ENCODE data around the gene ARHGAP15.
A peak's percentile ranks its signal among the peaks of the same experiment; 100 is the strongest.

ARHGAP15 gene

GRCh38 chr2:143684551-143685320, 555.5 kb downstream of the ARHGAP15 start:
- H3K4me3 ChIP-seq (ENCODE audit: low read length): no peak overlapping the region
- no peak overlapping the region for H3K4me2 ChIP-seq (ENCODE audit: low read length)
- no peaks in the 10 kb centered on the region for H3K27me3 ChIP-seq (ENCODE audit: control insufficient read depth, low read length)
- no peak overlapping the region for H3K27ac ChIP-seq (ENCODE audit: low read depth, low read length)
- no peaks in the 10 kb centered on the region for H3K9me2 ChIP-seq (replicated peaks; ENCODE audit: control insufficient read depth, low read length)
- TF ChIP-seq CTCF (IDR thresholded peaks at IDR 0.05; ENCODE audit: low read depth, low read length, poor library complexity, severe bottlenecking) (no peak), EZH2phosphoT487 (IDR thresholded peaks at IDR 0.05; ENCODE audit: borderline replicate concordance, low read length) (no peak)
- H3K4me1 ChIP-seq (ENCODE audit: control insufficient read depth, low read length): no peaks in the 10 kb centered on the region
- no peaks in the 10 kb centered on the region for H3K9me3 ChIP-seq (ENCODE audit: control insufficient read depth, insufficient read depth, low read length)
- H3F3A ChIP-seq (ENCODE audit: control insufficient read depth, insufficient read depth): no peaks in the 10 kb centered on the region
- H3K36me3 ChIP-seq (ENCODE audit: control insufficient read depth, low read length): no peaks in the 10 kb centered on the region
- no peaks in the 10 kb centered on the region for H4K20me1 ChIP-seq (ENCODE audit: control insufficient read depth, insufficient read depth, low read depth, low read length)
- H3K79me2 ChIP-seq (ENCODE audit: control insufficient read depth, low read length): no peaks in the 10 kb centered on the region

GRCh38 chr2:143685421-143686078, 556.3 kb downstream of the ARHGAP15 start:
- Histone ChIP-seq H3K27ac (ENCODE audit: low read depth, low read length) (no peak overlapping the region), H3K9me3 (ENCODE audit: control insufficient read depth, insufficient read depth, low read length) (no peaks in the 10 kb centered on the region), H3K9me2 (replicated peaks; ENCODE audit: control insufficient read depth, low read length) (no peaks in the 10 kb centered on the region), H3K36me3 (ENCODE audit: control insufficient read depth, low read length) (no peaks in the 10 kb centered on the region), H3K4me3 (ENCODE audit: low read length) (no peak overlapping the region), H3K4me2 (ENCODE audit: low read length) (no peak overlapping the region), H3K27me3 (ENCODE audit: control insufficient read depth, low read length) (no peaks in the 10 kb centered on the region), H3F3A (ENCODE audit: control insufficient read depth, insufficient read depth) (no peaks in the 10 kb centered on the region), H4K20me1 (ENCODE audit: control insufficient read depth, insufficient read depth, low read depth, low read length) (no peaks in the 10 kb centered on the region), H3K79me2 (ENCODE audit: control insufficient read depth, low read length) (no peaks in the 10 kb centered on the region), H3K4me1 (ENCODE audit: control insufficient read depth, low read length) (no peaks in the 10 kb centered on the region)
- no peak for TF ChIP-seq CTCF (IDR thresholded peaks at IDR 0.05; ENCODE audit: low read depth, low read length, poor library complexity, severe bottlenecking)
- no peak for TF ChIP-seq EZH2phosphoT487 (IDR thresholded peaks at IDR 0.05; ENCODE audit: borderline replicate concordance, low read length)

GRCh38 chr2:143686585-143687164, 557.5 kb downstream of the ARHGAP15 start:
- no peak overlapping the region for H3K27ac ChIP-seq (ENCODE audit: low read depth, low read length)
- H3K4me1 ChIP-seq (ENCODE audit: control insufficient read depth, low read length): no peaks in the 10 kb centered on the region
- no peaks in the 10 kb centered on the region for H3F3A ChIP-seq (ENCODE audit: control insufficient read depth, insufficient read depth)
- TF ChIP-seq CTCF (IDR thresholded peaks at IDR 0.05; ENCODE audit: low read depth, low read length, poor library complexity, severe bottlenecking) (peak; percentile 68), EZH2phosphoT487 (IDR thresholded peaks at IDR 0.05; ENCODE audit: borderline replicate concordance, low read length) (no peak)
- no peak overlapping the region for H3K4me2 ChIP-seq (ENCODE audit: low read length)
- no peaks in the 10 kb centered on the region for H3K79me2 ChIP-seq (ENCODE audit: control insufficient read depth, low read length)
- no peaks in the 10 kb centered on the region for H4K20me1 ChIP-seq (ENCODE audit: control insufficient read depth, insufficient read depth, low read depth, low read length)
- no peaks in the 10 kb centered on the region for H3K9me3 ChIP-seq (ENCODE audit: control insufficient read depth, insufficient read depth, low read length)
- H3K27me3 ChIP-seq (ENCODE audit: control insufficient read depth, low read length): no peaks in the 10 kb centered on the region
- no peak overlapping the region for H3K4me3 ChIP-seq (ENCODE audit: low read length)
- no peaks in the 10 kb centered on the region for H3K36me3 ChIP-seq (ENCODE audit: control insufficient read depth, low read length)
- no peaks in the 10 kb centered on the region for H3K9me2 ChIP-seq (replicated peaks; ENCODE audit: control insufficient read depth, low read length)
